Fibroblast of skin of right biceps (primary cell): ENCODE results near the gene SYVN1.
"Not testable (repeated sequence)": the region's sequence is repeated elsewhere in the genome, so short reads cannot be mapped to it uniquely, and the experiment has no call there.

Experiments used
- DNase-seq: peaks from one replicate; pipeline ENCODE4 v3.0.0-alpha.2; 2013

The SYVN1 gene

DNA sequence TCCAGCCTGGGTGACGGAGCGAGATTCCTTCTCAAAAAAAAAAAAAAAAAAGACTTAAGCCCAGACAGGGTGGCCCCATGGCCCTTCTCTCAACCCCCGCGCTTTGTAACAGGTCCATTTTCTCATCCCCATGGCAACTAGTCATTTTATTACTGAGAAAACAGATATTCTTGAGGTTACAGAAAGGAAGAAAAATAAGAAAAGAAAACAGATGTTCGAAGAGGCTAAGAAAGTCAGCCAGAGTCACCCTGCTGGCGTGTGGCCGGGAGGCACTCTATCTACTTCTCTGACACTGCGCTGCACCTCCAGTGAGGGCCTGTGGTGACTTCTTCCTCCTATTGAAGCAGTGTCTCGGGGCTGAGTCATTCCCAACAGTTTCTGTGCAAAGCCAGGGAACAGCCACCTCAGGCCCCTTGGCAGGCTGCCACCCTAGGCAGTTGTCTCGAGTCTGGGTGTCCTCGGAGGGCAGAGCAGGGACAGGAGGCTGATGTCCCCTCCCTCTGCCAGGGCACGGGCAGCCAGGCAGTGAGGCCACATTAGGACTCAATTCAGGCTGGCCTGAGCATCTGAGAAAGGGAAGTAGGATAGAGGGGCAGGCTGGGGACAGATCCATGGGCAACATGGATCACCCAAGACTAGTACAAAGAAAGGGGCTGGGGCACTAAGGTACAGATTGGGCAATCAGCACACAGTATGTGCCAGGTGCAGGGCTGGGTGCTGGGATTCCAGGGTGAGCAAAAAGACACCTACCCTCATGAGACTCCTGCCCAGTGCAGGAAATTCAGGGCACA is 16.4 kb upstream of the SYVN1 start:
- peak; percentile 91 for DNase-seq

DNA sequence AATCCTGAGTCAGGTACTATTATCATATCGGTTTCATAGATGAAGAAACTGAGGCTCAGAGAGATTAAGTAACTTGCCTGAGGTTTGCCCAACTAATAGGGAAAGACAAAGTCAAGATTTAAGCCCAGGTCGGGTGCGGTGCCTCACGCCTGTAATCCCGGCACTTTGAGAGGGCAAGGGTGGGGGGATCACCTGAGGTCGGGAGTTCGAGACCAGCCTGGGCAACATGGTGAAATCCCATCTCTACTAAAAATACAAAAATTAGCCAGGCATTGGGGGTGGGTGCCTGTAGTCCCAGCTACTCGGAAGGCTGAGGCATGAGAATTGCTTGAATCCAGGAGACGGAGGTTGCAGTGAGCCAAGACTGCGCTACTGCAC is 15.8 kb upstream of the SYVN1 start:
- DNase-seq: not testable (repeated sequence)

DNA sequence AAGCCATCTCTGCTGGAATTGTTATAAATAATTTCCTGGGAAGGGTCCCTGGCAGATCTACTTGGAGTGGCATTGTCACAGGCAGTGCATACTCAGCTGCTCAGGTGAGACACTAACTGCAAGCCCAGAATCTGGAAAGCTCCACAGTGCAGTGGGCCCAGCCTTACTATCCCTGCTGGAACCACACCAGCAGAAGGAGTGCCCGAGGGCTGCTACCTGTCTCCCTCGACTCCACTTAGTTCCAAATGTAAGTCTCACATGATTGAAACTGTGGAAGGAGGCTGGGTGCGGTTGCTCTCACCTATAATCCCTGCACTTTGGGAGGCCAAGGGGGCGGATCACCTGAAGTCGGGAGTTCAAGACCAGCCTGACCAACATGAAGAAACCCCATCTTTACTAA is 14.3 kb upstream of the SYVN1 start:
- DNase-seq: no peak

DNA sequence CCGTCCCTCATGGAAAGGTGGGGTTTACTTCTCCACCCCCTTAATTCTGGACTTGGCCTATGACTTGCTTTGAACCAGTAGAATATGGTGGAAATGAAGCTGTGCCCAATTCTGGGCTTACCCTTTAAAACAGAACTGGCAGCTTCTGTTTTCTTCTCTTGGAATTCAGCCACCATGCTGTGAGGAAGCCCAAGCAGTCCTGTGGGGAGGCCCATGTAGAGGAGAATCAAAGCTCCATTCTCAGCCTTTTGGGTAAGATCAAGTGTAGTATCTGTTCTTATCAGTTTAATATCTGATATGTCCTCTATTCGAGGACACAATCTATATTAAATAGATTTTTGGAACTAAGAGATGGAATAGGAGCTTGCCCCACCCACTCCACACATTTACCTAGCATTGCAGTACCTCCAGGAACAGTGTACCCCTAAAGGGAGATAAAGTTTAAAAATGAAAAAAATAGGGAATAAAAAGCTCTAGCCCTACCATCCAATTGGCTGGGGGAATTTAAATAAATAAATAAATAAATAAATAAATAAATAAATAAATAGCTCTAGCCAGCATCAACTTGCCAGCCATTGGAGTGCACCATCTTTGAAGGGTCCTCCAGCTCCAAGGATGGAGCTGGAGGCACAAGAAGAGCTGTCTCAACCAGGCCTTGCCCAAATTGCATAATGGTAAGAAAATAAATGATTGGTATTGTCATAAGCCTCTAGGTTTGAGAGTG is 13.2 kb upstream of the SYVN1 start:
- DNase-seq: no peak

DNA sequence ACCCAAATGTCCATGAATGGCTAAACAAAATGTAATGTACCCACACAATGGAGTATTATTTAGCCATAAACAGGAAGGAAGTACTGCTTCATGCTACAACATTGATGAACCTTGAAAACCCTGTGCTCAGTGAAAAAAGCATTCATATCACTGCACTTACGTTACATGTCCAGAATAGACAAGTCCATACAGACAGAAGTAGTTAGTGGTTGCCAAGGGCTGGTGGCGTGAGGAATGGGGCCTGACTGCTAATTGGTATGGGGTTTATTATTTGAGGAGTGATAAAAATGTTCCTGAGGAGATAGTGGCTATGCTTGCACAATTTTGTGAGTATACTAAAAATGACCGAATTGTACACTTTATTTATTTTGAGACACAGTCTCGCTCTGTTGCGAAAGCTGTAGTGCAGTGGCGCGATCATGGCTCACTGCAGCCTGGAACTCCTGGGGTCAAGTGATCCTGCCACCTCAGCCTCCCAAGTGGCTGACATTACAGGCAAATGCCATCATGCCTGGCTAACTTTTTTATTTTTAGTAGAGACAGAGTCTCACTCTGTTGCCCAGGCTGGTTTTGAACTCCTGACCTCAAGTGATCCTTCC is 7.7 kb upstream of the SYVN1 start:
- no peak for DNase-seq

DNA sequence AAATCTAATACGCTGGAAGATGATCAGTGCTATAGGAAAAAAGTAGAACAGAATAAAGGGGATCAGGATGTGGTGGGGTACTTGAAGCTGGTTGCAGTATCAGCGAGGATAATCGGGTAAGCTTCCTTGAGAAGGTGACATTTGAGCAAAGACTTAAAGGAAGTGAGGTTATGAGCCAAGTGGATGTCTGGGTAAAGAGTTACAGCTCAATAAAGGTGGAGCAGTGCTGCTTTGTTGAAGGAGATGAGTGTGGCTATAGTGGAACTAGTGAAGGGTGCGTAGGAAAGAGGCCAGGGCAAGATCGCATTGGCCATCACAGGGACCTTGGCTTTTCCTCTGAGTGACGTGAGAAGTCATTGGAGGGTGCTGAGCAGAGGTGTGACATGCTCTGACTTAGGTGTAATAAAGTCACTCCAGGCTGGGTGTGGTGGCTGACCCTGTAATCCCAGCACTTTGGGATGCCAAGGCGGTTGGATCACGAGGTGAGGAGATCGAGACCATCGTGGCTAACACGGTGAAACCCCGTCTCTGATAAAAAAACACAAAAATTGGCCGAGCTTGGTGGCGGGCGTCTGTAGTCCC is 2.3 kb upstream of the SYVN1 start:
- no peak for DNase-seq

DNA sequence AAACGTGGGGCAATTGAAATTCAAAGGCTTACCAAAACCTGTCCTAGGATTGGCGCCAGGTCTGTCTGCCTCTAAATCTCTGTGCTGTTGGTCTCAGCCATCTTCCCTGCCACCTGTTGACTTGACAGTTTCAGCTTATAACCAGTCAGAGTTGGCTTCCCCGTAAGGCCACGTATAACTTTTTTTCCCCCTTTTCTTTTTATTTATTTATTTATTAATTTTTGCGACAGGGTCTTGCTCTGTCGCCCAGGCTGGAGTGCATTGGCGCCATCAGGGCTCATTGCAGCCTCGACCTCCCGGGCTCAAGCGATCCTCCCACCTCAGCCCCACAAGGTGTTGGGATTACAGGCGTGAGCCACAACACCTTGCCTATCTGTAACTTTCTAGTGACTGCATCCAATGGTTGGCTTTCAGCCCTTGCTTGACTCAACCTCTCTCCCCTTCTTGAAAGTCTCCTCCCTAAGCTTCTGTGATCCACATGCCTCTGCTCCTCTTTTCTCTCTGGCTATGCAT is 1.4 kb upstream of the SYVN1 start:
- no peak for DNase-seq

DNA sequence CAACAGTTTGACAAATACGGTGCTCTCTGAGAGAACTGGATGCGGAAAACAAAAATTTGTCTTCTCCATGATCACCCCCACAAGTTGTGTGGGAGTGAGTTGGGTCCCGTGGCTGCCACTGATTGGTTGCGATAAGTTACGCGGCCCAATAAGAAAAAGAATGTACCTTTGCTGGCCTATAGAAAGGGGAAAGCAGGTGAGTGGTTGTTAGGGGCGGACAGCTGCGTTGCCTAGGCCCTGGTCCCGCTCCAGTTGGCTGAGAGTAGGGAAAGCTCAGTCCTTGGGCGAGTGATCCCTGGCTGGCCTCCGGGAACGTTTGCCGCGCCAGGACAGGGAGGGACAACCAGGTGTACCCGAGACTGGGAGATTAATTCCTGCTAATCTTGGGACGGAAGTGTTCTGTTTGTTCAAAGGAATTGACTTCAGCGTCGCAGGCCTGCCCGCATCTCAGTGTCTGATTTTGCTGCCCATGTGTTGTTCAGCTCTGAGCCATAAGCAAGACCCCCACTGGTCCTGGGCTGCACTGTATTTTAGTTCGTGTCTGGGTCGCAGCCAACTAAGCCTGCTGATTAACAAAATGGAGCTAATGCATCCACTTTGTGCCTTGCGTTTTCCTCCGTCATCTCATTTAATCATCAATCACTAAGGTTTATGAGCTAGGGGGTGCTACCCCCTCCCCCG is 773 bp upstream of the SYVN1 start:
- peak; percentile 98 for DNase-seq

DNA sequence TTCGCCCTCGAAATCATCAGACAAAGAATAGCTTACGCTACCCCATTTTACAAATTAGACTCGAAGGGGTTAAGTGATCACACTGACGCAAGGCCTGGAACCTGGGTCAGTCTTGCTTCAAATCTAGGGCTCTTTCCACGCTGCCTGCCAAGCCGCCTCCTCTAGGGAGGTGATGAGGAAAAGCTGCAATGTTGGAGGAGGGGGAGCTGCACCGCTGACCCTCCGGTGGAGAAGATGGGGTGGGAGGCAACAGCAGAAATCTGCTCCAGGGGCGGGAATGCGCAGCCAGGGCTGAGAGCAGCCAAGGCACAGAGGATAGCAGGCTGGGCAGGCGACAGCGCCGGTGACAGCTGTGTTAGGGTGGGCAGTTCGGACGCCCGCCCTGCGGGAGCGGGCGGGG is 595 bp downstream of the SYVN1 start:
- peak; percentile 8 for DNase-seq

DNA sequence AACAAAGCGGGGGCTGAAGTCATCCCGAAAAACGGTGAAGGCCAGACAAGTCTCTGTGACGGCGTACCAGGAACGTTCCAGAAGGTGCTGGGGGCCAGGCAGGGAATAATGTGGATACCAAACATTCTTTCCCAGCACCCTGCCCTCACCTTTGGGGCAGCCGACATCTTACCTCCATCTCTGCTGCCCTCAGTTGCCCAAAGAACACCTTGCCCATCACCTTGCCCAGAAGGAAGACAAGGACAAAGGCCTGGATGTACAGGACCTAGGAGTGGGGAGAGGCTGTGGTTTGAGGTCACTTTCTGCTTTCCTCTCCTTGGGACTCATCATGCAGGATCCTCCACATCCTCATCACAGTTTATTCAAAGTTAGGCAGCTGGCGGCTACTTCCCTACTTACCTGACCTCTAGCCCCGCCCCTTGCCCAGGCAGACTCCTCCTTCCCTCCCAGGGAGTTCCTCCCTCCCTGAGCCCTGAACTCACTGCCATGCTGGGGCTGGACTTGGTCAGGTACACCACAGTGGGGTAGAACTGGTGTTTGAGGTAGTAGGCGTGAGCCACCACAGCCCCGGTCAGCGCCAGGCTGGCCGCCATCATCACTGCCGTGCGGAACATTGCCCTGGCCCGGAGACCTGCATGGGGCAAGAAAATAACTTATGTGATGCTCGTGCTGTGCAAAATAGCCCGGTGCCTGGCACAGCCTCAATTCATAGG is 1.2 kb downstream of the SYVN1 start:
- peak; percentile 12 for DNase-seq

DNA sequence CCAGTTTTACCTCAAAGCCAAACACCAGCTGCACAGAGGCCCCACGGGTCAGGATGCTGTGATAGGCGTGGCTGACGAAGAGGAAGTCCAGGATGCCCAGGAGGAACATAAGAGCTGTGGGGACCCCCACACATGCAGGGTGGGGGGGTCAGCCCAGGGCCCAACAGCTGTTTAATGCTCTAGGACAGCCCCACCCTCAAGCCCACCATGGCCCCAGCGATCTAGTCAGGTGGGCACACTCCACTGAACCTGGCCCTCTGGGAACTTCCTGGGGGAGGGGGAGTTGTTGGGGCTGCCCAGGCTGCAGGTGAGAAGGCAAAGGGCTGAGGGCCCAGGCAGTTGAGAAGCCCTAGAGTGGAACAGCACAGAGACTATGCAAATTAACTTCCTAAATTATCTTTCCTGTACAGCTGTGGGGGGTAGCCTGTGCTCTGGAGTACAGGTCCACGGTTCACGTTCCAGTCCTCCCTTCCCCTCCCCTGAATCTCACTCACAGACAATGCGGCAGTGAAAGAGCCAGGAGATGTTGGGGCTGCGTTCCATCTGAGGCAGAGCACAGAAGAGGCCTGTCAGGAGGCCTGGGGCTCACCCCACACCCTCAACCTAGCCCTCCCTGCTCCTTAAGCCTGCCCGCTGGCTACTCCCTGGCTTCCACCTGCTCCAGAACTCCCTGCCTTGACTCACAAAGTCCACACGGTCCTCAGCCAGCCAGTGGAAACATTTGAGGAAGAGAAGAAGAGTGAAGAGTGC is 1.9 kb downstream of the SYVN1 start:
- no peak for DNase-seq

DNA sequence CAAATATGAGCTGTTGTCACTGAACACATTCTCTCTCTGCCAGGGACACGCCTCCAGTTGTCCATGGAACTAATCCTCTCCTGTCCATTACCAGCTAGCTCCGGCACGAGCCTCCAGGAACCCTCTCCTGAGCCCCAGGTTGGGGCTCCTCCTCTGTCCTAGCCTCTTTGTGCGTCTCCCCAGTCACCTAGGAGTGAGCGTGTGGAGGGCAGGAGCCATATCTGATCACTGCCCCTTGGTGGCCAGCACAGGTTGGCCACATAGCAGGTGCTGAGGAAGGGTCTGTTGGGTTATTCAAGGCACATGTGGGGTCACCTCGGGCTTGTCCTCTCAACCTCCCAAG is 2.5 kb downstream of the SYVN1 start:
- no peak for DNase-seq

DNA sequence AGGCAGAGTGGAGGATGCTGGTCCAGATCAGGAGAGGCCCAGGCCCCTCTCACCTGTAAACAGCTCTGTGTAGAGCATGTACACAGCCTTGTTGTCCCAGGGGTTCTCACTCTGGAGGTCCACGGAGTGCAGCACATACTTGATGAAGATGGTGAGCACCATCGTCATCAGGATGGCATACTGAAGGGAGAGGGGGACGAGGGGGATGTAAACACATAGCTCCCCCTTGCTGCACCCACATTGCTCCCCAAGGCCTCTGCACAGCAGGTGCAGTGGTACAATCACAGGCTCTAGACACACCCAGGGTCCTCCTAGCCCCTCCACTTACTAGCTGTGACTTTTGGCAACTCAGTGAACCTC is 2.9 kb downstream of the SYVN1 start:
- no peak for DNase-seq

DNA sequence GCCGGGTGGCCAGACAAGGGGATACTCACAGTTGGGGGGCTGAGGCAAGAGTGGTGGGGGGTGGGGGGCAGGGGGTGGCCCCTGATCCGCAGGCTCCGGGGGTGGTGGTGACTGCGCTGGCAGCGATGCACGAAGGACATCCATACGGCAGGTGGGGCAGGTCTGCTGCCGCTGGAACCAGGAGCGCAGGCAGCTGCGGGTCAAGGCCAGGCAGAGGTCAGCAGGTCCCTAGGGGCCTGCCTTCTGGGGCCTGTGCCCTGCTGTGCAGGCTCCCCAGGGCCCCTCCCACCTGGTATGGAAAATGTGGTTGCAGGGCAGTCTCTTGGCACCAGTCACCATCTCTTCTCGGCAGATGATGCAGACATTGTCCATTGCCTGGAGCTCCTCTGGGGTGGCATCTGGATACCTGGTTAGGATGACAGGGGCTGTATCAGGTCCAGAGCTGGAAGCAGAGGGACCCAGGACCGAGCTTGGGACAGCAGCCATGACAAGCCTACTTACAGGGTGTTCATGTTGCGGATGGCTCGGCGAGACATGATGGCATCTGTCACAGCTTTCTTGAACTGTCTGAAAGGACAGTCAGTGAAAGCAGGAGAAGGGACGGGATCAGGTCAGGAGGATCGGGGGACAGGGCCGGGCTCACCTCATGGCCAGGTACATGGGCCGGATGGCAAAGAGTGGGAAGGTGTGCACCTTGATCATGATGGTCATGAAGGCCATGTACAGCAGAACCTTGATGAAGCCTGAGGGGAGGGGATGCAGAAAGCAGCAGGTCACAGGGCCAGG is 3.5 kb downstream of the SYVN1 start:
- DNase-seq: no peak

DNA sequence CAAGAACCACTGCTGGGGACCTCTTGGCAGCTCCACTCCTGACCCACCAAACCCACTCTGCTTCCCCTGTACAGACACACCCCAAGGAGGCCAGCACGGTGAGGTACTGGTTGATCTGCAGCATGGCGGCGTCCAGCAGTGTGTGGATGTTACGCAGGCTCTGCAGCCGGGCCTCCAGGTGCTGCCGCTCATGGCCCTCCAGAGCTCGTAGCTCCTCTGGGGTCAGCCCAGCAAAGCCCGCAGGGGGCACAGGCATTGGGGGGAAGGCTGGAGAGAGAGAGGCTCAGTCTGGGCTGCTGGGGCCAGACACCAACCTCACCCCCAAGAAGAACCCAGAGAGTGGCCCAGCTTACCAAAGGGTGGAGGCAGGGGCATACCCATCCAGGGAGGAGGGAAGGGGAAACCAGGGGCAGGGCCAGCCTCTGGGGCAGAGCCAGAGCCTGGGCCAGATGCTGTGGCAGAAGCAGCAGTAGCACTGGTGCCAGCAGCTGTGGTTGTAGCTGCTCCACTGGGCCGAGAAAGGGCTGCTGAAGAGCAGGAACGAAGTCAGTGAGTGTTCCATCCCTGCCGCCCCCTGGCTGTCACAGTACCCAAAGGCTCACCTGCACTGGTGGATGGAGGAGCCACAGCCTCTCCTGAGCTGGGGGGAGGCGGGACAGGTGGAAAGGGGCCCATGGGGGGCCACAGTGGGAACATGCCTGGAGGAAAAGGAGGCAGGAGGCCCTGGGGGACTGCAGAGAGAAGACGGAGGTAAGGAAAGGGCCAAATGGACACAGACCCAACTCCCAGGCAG is 4.5 kb downstream of the SYVN1 start:
- DNase-seq: no peak

DNA sequence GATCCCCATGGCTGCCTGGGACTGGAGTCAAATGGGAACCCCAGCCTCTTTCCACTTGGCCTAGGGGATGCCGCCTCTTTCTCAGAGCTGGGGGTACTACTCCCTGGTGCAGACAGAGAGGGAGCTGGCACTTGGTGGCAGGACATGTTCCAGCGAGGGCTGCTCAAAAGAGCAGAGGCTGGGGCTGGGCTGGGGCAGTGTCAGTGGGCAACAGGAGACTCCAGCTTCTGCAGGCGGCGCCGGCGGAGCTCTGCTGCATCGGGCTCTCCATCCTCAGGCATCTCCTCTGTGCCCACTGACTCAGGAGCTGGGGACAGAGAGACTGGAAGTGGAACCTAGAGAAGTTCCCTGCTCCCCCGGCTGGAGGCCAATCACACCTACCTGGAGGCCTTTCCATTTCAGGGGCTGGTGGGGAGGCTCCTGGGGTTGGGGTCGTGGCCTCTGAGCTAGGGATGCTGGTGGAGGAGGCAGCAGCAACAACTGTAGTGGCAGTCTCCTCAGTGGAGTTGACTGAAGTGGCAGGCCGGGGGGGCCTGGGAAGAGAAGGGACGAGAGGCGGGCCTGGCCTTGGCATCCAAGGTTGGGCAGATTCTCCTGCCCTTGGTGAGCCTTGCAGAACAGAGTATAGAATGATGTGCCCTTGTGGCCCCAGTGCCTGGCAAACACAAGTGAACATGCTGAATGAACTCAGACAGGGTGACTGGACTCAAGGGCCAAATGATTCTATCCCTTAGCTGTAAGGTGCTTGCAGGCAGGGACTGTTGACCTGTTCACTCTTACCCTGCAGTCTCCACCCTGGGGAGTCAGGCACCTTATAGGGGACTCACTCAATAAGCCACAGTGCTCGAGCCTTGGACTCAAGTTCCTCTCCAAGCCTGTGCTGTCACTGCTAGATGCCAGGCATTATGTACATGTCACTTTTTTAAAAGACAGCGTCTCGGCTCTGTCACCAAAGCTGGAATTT is 5.9 kb downstream of the SYVN1 start:
- no peak for DNase-seq

DNA sequence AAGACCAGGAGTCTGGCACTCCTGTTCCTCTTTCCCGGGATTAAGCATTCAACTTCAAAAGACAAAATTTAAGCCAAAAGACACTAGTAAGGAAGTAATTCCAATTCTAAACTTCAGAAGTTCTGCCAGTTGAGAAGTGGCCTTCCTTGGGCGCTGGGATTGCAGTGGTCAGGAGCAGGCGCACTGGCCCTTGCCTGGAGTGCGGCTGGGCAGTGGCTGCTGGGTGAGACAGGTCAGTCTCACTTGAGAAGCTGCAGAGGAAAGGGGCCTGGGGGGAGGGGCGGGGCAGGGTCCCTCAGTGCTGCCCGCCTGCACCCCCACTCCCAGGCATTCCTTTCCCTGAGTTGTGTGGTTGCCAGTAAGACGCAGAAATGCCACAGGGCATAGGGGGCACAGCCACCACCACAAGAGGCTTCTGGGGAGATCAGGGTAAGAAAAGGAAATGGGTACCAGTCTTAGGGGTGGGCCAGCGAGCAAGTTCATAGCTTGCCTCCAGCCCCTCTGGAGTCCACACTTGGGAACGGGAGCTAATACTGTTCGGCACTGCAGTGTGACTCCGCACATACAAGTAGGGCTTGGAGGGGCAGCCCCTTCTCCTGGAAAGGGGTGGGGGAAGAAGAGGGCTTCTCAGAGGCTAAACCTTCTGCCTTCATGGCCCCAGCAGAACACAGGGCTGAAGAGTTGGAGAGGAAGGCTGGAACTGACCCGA is 6.7 kb downstream of the SYVN1 start:
- DNase-seq: no peak

DNA sequence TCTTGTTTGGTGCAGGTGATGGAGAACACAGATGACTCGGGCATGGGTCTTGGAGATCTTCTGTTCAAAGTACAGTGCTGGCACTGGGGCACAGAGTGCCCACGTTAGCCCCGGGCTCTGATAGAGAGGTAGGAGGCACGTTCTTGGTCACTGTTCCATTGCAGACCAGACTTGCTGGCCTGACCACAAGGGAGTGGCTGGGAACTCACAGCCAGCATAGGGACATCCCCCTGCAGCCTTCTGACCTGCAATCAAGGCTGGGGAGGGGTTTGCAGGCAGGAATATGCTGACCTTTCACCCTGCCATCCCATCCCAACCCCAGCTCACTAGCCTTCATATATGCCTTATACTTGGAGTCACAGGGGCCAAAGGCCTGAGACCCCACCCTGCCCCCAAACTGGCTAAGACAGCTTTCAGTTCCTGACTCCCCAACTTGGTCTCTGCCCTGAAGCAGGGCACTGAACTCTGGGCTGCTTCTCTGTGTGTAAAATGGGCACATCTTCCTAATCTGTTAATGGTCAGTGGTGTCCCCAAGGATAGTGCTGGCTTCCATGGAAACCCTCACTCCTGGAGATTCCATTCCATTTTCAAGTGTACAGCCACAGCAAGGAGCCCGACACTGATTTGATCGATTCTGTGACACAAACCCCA is 7.6 kb downstream of the SYVN1 start:
- no peak for DNase-seq
